Globus pallidus (tissue), 1 donor: ENCODE data around the gene ABCC1.
A peak's percentile ranks its signal among the peaks of the same experiment; 100 is the strongest.
"Not testable (repeated sequence)": the region's sequence is repeated elsewhere in the genome, so short reads cannot be mapped to it uniquely, and the experiment has no call there.

Experiments used
- DNase-seq: peaks from one replicate; pipeline ENCODE4 v3.0.0-alpha.2; 2015; ENCODE audit warnings: low spot score

Gene ABCC1

GRCh38 chr16:16159662-16160061, 210.2 kb downstream of the ABCC1 start:
- DNase-seq: no peak

GRCh38 chr16:16161319-16161718, 211.9 kb downstream of the ABCC1 start:
- DNase-seq: no peak

- DNase-seq: not testable (repeated sequence)
These were observed 212.4 kb downstream of the ABCC1 start for GRCh38 chr16:16161840-16162239.

- DNase-seq: no peak
These were observed 213.2 kb downstream of the ABCC1 start for GRCh38 chr16:16162591-16162990.

- no peak for DNase-seq
These were observed 213.7 kb downstream of the ABCC1 start for GRCh38 chr16:16163109-16163508.

GRCh38 chr16:16163571-16163970, 214.2 kb downstream of the ABCC1 start:
- peak; percentile 76 for DNase-seq

GRCh38 chr16:16164243-16164642, 214.8 kb downstream of the ABCC1 start:
- no peak for DNase-seq

- no peak for DNase-seq
These were observed 216.7 kb downstream of the ABCC1 start for GRCh38 chr16:16166085-16166484.

GRCh38 chr16:16166949-16167348, 217.5 kb downstream of the ABCC1 start:
- DNase-seq: no peak

GRCh38 chr16:16167927-16168326, 218.5 kb downstream of the ABCC1 start:
- no peak for DNase-seq

- no peak for DNase-seq
These were observed 219.0 kb downstream of the ABCC1 start for GRCh38 chr16:16168431-16168830.

GRCh38 chr16:16169615-16170014, 220.2 kb downstream of the ABCC1 start:
- no peak for DNase-seq

- DNase-seq: no peak
These were observed 222.0 kb downstream of the ABCC1 start for GRCh38 chr16:16171332-16171919.

GRCh38 chr16:16172991-16173390, 223.6 kb downstream of the ABCC1 start:
- DNase-seq: no peak

- DNase-seq: no peak
These were observed 225.9 kb downstream of the ABCC1 start for GRCh38 chr16:16175296-16175695.

- DNase-seq: no peak
These were observed 226.9 kb downstream of the ABCC1 start for GRCh38 chr16:16176328-16176727.

GRCh38 chr16:16178455-16179162, 229.2 kb downstream of the ABCC1 start:
- no peak for DNase-seq

- DNase-seq: not testable (repeated sequence)
These were observed 232.3 kb downstream of the ABCC1 start for GRCh38 chr16:16181748-16182147.

GRCh38 chr16:16182918-16183317, 233.5 kb downstream of the ABCC1 start:
- no peak for DNase-seq

GRCh38 chr16:16183562-16183961, 234.1 kb downstream of the ABCC1 start:
- no peak for DNase-seq

- DNase-seq: no peak
These were observed 235.2 kb downstream of the ABCC1 start for GRCh38 chr16:16184594-16184993.

- no peak for DNase-seq
These were observed 235.7 kb downstream of the ABCC1 start for GRCh38 chr16:16185095-16185494.

- no peak for DNase-seq
These were observed 237.4 kb downstream of the ABCC1 start for GRCh38 chr16:16186820-16187219.

GRCh38 chr16:16188827-16189226, 239.4 kb downstream of the ABCC1 start:
- DNase-seq: no peak
